G401.6 (cell line): ENCODE results near the gene CCDC33.

ENCODE experiments used
- FAIRE-seq: peaks from 2 replicates; lab custom pipeline; 2012; peaks lifted over from hg19 to GRCh38; lab: Jason Lieb, UNC

CCDC33 gene

GRCh38 chr15:74259292-74259648 lies 23.1 kb downstream of the CCDC33 start:
- no peak for FAIRE-seq

- no peak for FAIRE-seq
Measured at GRCh38 chr15:74259821-74260607, 23.9 kb downstream of the CCDC33 start.

GRCh38 chr15:74261041-74261440 lies 24.9 kb downstream of the CCDC33 start:
- no peak for FAIRE-seq

- FAIRE-seq: no peak
Measured at GRCh38 chr15:74261685-74262084, 25.6 kb downstream of the CCDC33 start.

GRCh38 chr15:74262151-74262550 lies 26.0 kb downstream of the CCDC33 start:
- no peak for FAIRE-seq

GRCh38 chr15:74262625-74263024 lies 26.5 kb downstream of the CCDC33 start:
- FAIRE-seq: no peak

GRCh38 chr15:74263466-74263865 lies 27.3 kb downstream of the CCDC33 start:
- FAIRE-seq: no peak

GRCh38 chr15:74264081-74264501 lies 28.0 kb downstream of the CCDC33 start:
- no peak for FAIRE-seq

GRCh38 chr15:74265046-74265639 lies 29.0 kb downstream of the CCDC33 start:
- FAIRE-seq: no peak

GRCh38 chr15:74268020-74268419 lies 31.9 kb downstream of the CCDC33 start:
- no peak for FAIRE-seq

- no peak for FAIRE-seq
Measured at GRCh38 chr15:74269362-74270035, 33.4 kb downstream of the CCDC33 start.

GRCh38 chr15:74270155-74270554 lies 34.0 kb downstream of the CCDC33 start:
- FAIRE-seq: no peak

- no peak for FAIRE-seq
Measured at GRCh38 chr15:74270854-74271520, 34.9 kb downstream of the CCDC33 start.

GRCh38 chr15:74272812-74273211 lies 36.7 kb downstream of the CCDC33 start:
- FAIRE-seq: no peak

GRCh38 chr15:74274470-74275038 lies 38.4 kb downstream of the CCDC33 start:
- no peak for FAIRE-seq

GRCh38 chr15:74275957-74276356 lies 39.8 kb downstream of the CCDC33 start:
- no peak for FAIRE-seq

GRCh38 chr15:74276560-74276959 lies 40.4 kb downstream of the CCDC33 start:
- no peak for FAIRE-seq

GRCh38 chr15:74277242-74277810 lies 41.2 kb downstream of the CCDC33 start:
- FAIRE-seq: no peak

GRCh38 chr15:74278207-74278606 lies 42.1 kb downstream of the CCDC33 start:
- FAIRE-seq: no peak

GRCh38 chr15:74281147-74282133 lies 45.3 kb downstream of the CCDC33 start:
- no peak for FAIRE-seq

GRCh38 chr15:74283368-74283767 lies 47.2 kb downstream of the CCDC33 start:
- no peak for FAIRE-seq
